T47D (cell line): ENCODE measurements around the gene SF3B3.
"Not testable (repeated sequence)": the region's sequence is repeated elsewhere in the genome, so short reads cannot be mapped to it uniquely, and the experiment has no call there.

Source experiments
- DNase-seq, 2 experiments: peaks; one replicate each; pipeline versions ENCODE4 v3.0.0 to v3.0.0-alpha.2; 2011 to 2012; ENCODE audit warnings: low read depth in 1 of 2, low spot score in 1 of 2
- JUND ChIP-seq: IDR thresholded peaks from 2 replicates; pipeline ENCODE4 v1.6.1; 2012; ENCODE audit warnings: low read depth
- in situ Hi-C: cut with HindIII; loops from 2 replicates; pipeline ENCODE4 v1.10.0; 2016; ENCODE audit warnings: low sequenced_read_pairs, low pct_unique_long_range_greater_than_20kb

SF3B3 gene

GRCh38 chr16:70526403-70526802 lies 2.8 kb downstream of the SF3B3 start:
- in situ Hi-C loops: no loop called here
- no peak for DNase-seq
- TF ChIP-seq JUND: no peak

GRCh38 chr16:70527315-70527996 lies 3.8 kb downstream of the SF3B3 start:
- DNase-seq: no peak
- in situ Hi-C loops: no loop called here
- no peak for TF ChIP-seq JUND

- TF ChIP-seq JUND: no peak
These were observed 5.6 kb downstream of the SF3B3 start for GRCh38 chr16:70529051-70529777.

GRCh38 chr16:70529954-70530353 lies 6.3 kb downstream of the SF3B3 start:
- DNase-seq, in situ Hi-C loops: not testable (repeated sequence)

More at GRCh38 chr16:70529051-70529777, 5.6 kb downstream of the SF3B3 start:
- in situ Hi-C loops: no loop called here
- DNase-seq: peak in 1 of 2 experiments; percentile 41

- in situ Hi-C loops: no loop called here
These were observed 11.4 kb downstream of the SF3B3 start for GRCh38 chr16:70534971-70535370.

GRCh38 chr16:70540994-70541393 lies 17.4 kb downstream of the SF3B3 start:
- DNase-seq: no peak
- no peak for TF ChIP-seq JUND
- in situ Hi-C loops: no loop called here

More at GRCh38 chr16:70534971-70535370, 11.4 kb downstream of the SF3B3 start:
- no peak for DNase-seq
- no peak for TF ChIP-seq JUND

- DNase-seq: no peak
- no peak for TF ChIP-seq JUND
- in situ Hi-C loops: no loop called here
These were observed 20.9 kb downstream of the SF3B3 start for GRCh38 chr16:70544548-70544947.

GRCh38 chr16:70548936-70549335 lies 25.3 kb downstream of the SF3B3 start:
- TF ChIP-seq JUND: no peak
- in situ Hi-C loops: no loop called here
- no peak for DNase-seq

GRCh38 chr16:70550082-70550481 lies 26.5 kb downstream of the SF3B3 start:
- in situ Hi-C loops: no loop called here
- no peak for TF ChIP-seq JUND
- DNase-seq: no peak

- no peak for DNase-seq
- TF ChIP-seq JUND: no peak
- in situ Hi-C loops: no loop called here
These were observed 28.2 kb downstream of the SF3B3 start for GRCh38 chr16:70551788-70552187.

- TF ChIP-seq JUND: no peak
- in situ Hi-C loops: no loop called here
- DNase-seq: no peak
These were observed 29.1 kb downstream of the SF3B3 start for GRCh38 chr16:70552675-70553074.

GRCh38 chr16:70553645-70554044 lies 30.0 kb downstream of the SF3B3 start:
- DNase-seq: no peak
- in situ Hi-C loops: no loop called here
- no peak for TF ChIP-seq JUND

GRCh38 chr16:70556063-70556462 lies 32.4 kb downstream of the SF3B3 start:
- TF ChIP-seq JUND: no peak
- DNase-seq: no peak
- in situ Hi-C loops: no loop called here
